ENCODE data around the gene RPP25. TPM values are rescaled to one million over a fixed set of nuclear protein-coding genes. Genes with fewer than 3 reads are reported as not detected.
"Not testable (repeated sequence)": the region's sequence is repeated elsewhere in the genome, so short reads cannot be mapped to it uniquely, and the experiment has no call there.

The RPP25 gene
- total and polyA plus RNA-seq, 4 donors, result 2.2 to 3.3 (median 2.3) TPM

DNA sequence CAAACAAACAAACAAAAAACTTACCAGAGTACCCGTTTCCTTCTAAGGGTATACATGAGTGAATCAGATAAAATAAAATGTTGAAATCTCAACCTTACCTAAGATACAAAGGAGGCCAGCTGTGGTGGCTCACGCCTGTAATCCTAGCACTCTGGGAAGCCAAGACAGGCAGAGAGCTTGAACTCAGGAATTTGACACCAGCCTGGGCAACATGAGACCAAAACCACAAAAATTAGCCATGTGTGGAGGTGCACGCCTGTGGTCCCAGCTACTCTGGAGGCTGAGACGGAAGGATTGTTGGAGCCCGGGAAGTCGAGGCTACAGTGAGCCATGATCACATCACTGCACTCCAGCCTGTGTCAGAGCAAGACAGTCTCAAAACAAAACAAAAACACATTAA is 38.9 kb downstream of the RPP25 start:
- Histone ChIP-seq H3K9me3 (ENCODE audit: control insufficient read depth in 4 of 4, low read length in 3 of 4) (no peaks in the 10 kb centered on the region), H3K9ac (ENCODE audit: low read depth in 1 of 2, low read length in 2 of 2) (no peak overlapping the region), H3K27ac (ENCODE audit: low read depth in 1 of 2, low read length in 2 of 2) (no peak overlapping the region), H3K4me1 (ENCODE audit: control insufficient read depth in 4 of 4, insufficient read depth in 4 of 4, low read length in 3 of 4) (no peaks in the 10 kb centered on the region), H3K36me3 (ENCODE audit: control insufficient read depth in 4 of 4, insufficient read depth in 3 of 4, low read depth in 1 of 4, low read length in 3 of 4) (peaks cover 17 to 66% (median 46%) of the 10 kb centered on the region in 4 donors), H3K4me3 (ENCODE audit: low read depth in 1 of 3, low read length in 3 of 3) (no peak overlapping the region), H3K27me3 (ENCODE audit: control insufficient read depth in 4 of 4, insufficient read depth in 4 of 4, low read length in 3 of 4) (no peaks in the 10 kb centered on the region)
- WGBS, result 95% methylated on average over 6 of the region's 6 CpGs
- TF ChIP-seq NR2F2 (IDR thresholded peaks at IDR 0.05) (no peak), GABPA (IDR thresholded peaks at IDR 0.05 in 1 of 2, conservative IDR thresholded peaks at IDR 0.05 in 1 of 2) (no peak), REST (IDR thresholded peaks at IDR 0.05) (no peak), FOXA1 (IDR thresholded peaks at IDR 0.05) (no peak), RAD21 (IDR thresholded peaks at IDR 0.05) (no peak), HNF4A (conservative IDR thresholded peaks at IDR 0.05) (no peak)
- no peak for DNase-seq (ENCODE audit: low spot score)

DNA sequence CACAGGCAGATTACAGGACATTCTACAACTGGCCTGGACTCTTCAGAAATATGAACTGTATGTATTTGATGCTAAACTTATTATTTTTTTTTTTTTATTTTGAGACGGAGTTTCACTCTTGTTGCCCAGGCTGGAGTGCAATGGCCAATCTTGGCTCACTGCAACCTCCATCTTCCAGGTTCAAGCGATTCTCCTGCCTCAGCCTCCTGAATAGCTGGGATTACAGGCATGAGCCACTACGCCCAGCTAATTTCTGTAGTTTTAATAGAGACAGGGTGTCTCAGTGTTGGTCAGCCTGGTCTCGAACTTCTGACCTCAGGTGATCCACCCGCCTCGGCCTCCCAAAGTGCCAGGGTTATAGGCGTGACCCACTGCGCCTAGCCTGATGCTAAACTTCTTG is 42.8 kb downstream of the RPP25 start:
- peaks cover 16 to 37% (median 26%) of the 10 kb centered on the region in 4 donors for H3K36me3 ChIP-seq (ENCODE audit: control insufficient read depth in 4 of 4, insufficient read depth in 3 of 4, low read depth in 1 of 4, low read length in 3 of 4)
- 97% methylated on average over 8 of the region's 8 CpGs for WGBS
- H3K9ac ChIP-seq (ENCODE audit: low read depth in 1 of 2, low read length in 2 of 2); H3K4me1 ChIP-seq (ENCODE audit: control insufficient read depth in 4 of 4, insufficient read depth in 4 of 4, low read length in 3 of 4); H3K27ac ChIP-seq (ENCODE audit: low read depth in 1 of 2, low read length in 2 of 2); H3K4me3 ChIP-seq (ENCODE audit: low read depth in 1 of 3, low read length in 3 of 3); H3K27me3 ChIP-seq (ENCODE audit: control insufficient read depth in 4 of 4, insufficient read depth in 4 of 4, low read length in 3 of 4); DNase-seq (ENCODE audit: low spot score); H3K9me3 ChIP-seq (ENCODE audit: control insufficient read depth in 4 of 4, low read length in 3 of 4): not testable (repeated sequence)

GRCh38 chr15:74913041-74913440 is 43.5 kb downstream of the RPP25 start:
- Histone ChIP-seq H3K27me3 (ENCODE audit: control insufficient read depth in 4 of 4, insufficient read depth in 4 of 4, low read length in 3 of 4) (no peaks in the 10 kb centered on the region), H3K4me1 (ENCODE audit: control insufficient read depth in 4 of 4, insufficient read depth in 4 of 4, low read length in 3 of 4) (no peaks in the 10 kb centered on the region), H3K4me3 (ENCODE audit: low read depth in 1 of 3, low read length in 3 of 3) (no peak overlapping the region), H3K9me3 (ENCODE audit: control insufficient read depth in 4 of 4, low read length in 3 of 4) (no peaks in the 10 kb centered on the region), H3K9ac (ENCODE audit: low read depth in 1 of 2, low read length in 2 of 2) (no peak overlapping the region), H3K36me3 (ENCODE audit: control insufficient read depth in 4 of 4, insufficient read depth in 3 of 4, low read depth in 1 of 4, low read length in 3 of 4) (peaks cover 14 to 31% (median 20%) of the 10 kb centered on the region in 4 donors), H3K27ac (ENCODE audit: low read depth in 1 of 2, low read length in 2 of 2) (no peak overlapping the region)
- TF ChIP-seq, protein P1, sequence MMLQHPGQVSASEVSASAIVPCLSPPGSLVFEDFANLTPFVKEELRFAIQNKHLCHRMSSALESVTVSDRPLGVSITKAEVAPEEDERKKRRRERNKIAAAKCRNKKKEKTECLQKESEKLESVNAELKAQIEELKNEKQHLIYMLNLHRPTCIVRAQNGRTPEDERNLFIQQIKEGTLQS (IDR thresholded peaks at IDR 0.05), result no peak
- no peak for TF ChIP-seq FOXA1 (IDR thresholded peaks at IDR 0.05)
- DNase-seq (ENCODE audit: low spot score), result no peak
- WGBS, result 93% methylated on average over 9 of the region's 9 CpGs

DNA sequence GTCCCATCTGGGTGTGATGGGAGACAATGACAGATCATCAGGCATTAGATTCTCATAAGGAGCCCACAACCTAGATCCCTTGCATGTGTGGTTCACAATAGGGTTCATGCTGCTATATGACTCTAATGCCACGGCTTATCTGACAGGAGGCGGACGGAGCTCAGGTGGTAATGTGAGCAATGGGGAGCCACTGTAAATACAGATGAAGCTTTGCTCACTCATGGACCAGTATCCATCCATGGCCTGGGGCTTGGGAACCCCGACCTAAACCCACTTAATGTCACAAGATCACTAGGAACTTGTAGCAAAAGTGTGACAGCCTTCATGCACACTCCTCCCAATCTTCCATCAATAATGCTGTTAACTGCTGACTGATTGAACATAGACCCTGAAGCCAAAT is 47.9 kb downstream of the RPP25 start:
- Histone ChIP-seq H3K4me3 (ENCODE audit: low read depth in 1 of 3, low read length in 3 of 3) (no peak overlapping the region), H3K9me3 (ENCODE audit: control insufficient read depth in 4 of 4, low read length in 3 of 4) (no peaks in the 10 kb centered on the region), H3K4me1 (ENCODE audit: control insufficient read depth in 4 of 4, insufficient read depth in 4 of 4, low read length in 3 of 4) (peaks cover 3 to 19% (median 17%) of the 10 kb centered on the region in 4 donors), H3K27ac (ENCODE audit: low read depth in 1 of 2, low read length in 2 of 2) (no peak overlapping the region), H3K36me3 (ENCODE audit: control insufficient read depth in 4 of 4, insufficient read depth in 3 of 4, low read depth in 1 of 4, low read length in 3 of 4) (peaks cover 3 to 15% (median 10%) of the 10 kb centered on the region in 4 donors), H3K27me3 (ENCODE audit: control insufficient read depth in 4 of 4, insufficient read depth in 4 of 4, low read length in 3 of 4) (no peaks in the 10 kb centered on the region), H3K9ac (ENCODE audit: low read depth in 1 of 2, low read length in 2 of 2) (no peak overlapping the region)
- 96% methylated on average over 4 of the region's 4 CpGs for WGBS
- no peak for DNase-seq (ENCODE audit: low spot score)
- TF ChIP-seq YY1 (IDR thresholded peaks at IDR 0.05) (no peak), MAX (IDR thresholded peaks at IDR 0.05) (no peak), HNF4A (conservative IDR thresholded peaks at IDR 0.05) (no peak), JUND (IDR thresholded peaks at IDR 0.05) (no peak), GABPA (IDR thresholded peaks at IDR 0.05 in 1 of 2, conservative IDR thresholded peaks at IDR 0.05 in 1 of 2) (no peak), NR2F2 (IDR thresholded peaks at IDR 0.05) (no peak), FOXA2 (IDR thresholded peaks at IDR 0.05) (no peak), RAD21 (IDR thresholded peaks at IDR 0.05) (no peak), HNF4G (IDR thresholded peaks at IDR 0.05) (no peak), ZBTB33 (IDR thresholded peaks at IDR 0.05) (no peak), TAF1 (conservative IDR thresholded peaks at IDR 0.05) (no peak), FOXA1 (IDR thresholded peaks at IDR 0.05) (no peak)
- TF ChIP-seq, protein P1 (IDR thresholded peaks at IDR 0.05), result no peak

Measured in liver (tissue), 9 donors.